Measurements from ENCODE around the gene PAX8.
A peak's percentile ranks its signal among the peaks of the same experiment; 100 is the strongest.

GRCh38 chr2:113248997-113249770 is 29.5 kb downstream of the PAX8 start:
- TF ChIP-seq CTCF (IDR thresholded peaks at IDR 0.05) = peak in 1 of 3 donors; percentile 95
- no peak for TF ChIP-seq POLR2A (IDR thresholded peaks at IDR 0.05)

All from lower leg skin (tissue), 3 donors.